ENCODE data around the gene HES1.
"Not testable (repeated sequence)": the region's sequence is repeated elsewhere in the genome, so short reads cannot be mapped to it uniquely, and the experiment has no call there.

Gene HES1

GRCh38 chr3:194128919-194129295 is 7.0 kb upstream of the HES1 start:
- DNase-seq = not testable (repeated sequence)

- DNase-seq = no peak
Observed at GRCh38 chr3:194129581-194130133, 6.3 kb upstream of the HES1 start.

GRCh38 chr3:194130188-194130587 is 5.8 kb upstream of the HES1 start:
- no peak for DNase-seq

GRCh38 chr3:194130807-194131589 is 5.0 kb upstream of the HES1 start:
- DNase-seq = no peak

- DNase-seq = no peak
Observed at GRCh38 chr3:194132465-194133286, 3.3 kb upstream of the HES1 start.

- peak; percentile 24 for DNase-seq
Observed at GRCh38 chr3:194133661-194134230, 2.2 kb upstream of the HES1 start.

GRCh38 chr3:194134231-194134756 is 1.7 kb upstream of the HES1 start:
- DNase-seq = peak; percentile 40

- DNase-seq = peak; percentile 89
Observed at GRCh38 chr3:194134757-194135515, 1.0 kb upstream of the HES1 start.

- no peak for DNase-seq
Observed at GRCh38 chr3:194135516-194135805, 487 bp upstream of the HES1 start.

GRCh38 chr3:194136519-194137007 is 615 bp downstream of the HES1 start:
- no peak for DNase-seq

GRCh38 chr3:194137008-194137505 is 1.1 kb downstream of the HES1 start:
- DNase-seq = peak; percentile 51

- no peak for DNase-seq
Observed at GRCh38 chr3:194137506-194138474, 1.8 kb downstream of the HES1 start.

GRCh38 chr3:194138732-194139070 is 2.8 kb downstream of the HES1 start:
- DNase-seq = no peak

- DNase-seq = peak; percentile 51
Observed at GRCh38 chr3:194139071-194139813, 3.3 kb downstream of the HES1 start.

- DNase-seq = no peak
Observed at GRCh38 chr3:194139814-194140391, 4.0 kb downstream of the HES1 start.

GRCh38 chr3:194140520-194141414 is 4.8 kb downstream of the HES1 start:
- DNase-seq = peak; percentile 23

- DNase-seq = peak; percentile 92
Observed at GRCh38 chr3:194141415-194142155, 5.6 kb downstream of the HES1 start.

Data from HCEC 1CT (cell line).